IMR-90 (cell line): ENCODE measurements around the gene ATP10B. TPM values are rescaled to one million over a fixed set of nuclear protein-coding genes. Genes with fewer than 3 reads are reported as not detected.

Source experiments
- ATAC-seq: fragments of 200-7000 bp; cut with Tn5 transposase; 2 replicates; pipeline ENCODE4 v1.9.1; 2020; ENCODE audit warnings: low read depth, mild to moderate bottlenecking, moderate library complexity
- BruUV-seq: library from RNA; stranded (reverse); fragments of 400-500 nt; replicated peaks from 2 replicates; lab custom pipeline; 2021; lab: Mats Ljungman, UMichigan
- CTCF ChIA-PET: fragments of 300-600 bp; formaldehyde crosslinking; extraction: SDS; loops from one replicate; lab custom pipeline; 2021; ENCODE audit warnings: antibody characterized with exemption; lab: Yijun Ruan, JAX
- POLR2A ChIA-PET: fragments of 300-600 bp; sonication (Branson Sonifier 250); formaldehyde crosslinking; loops from one replicate; lab custom pipeline; 2022; ENCODE audit warnings: antibody characterized with exemption; ENCODE audit not compliant: unreplicated experiment; lab: Charles Lee
- DNase-seq: peaks from one replicate; pipeline ENCODE4 v3.0.0; 2013
- H2AFZ ChIP-seq: replicated peaks from 2 replicates; pipeline ENCODE3; 2013; ENCODE audit warnings: low read length, mild to moderate bottlenecking; ENCODE audit not compliant: poor library complexity
- H2AK5ac ChIP-seq: 2 replicates; pipeline ENCODE4 v1.6.1; 2013; ENCODE audit warnings: low read depth, low read length, inconsistent platforms
- H2AK9ac ChIP-seq: replicated peaks from 2 replicates; pipeline ENCODE3; 2013; ENCODE audit warnings: mild to moderate bottlenecking, low read depth, low read length, moderate library complexity; ENCODE audit not compliant: poor library complexity
- H2BK120ac ChIP-seq: 2 replicates; pipeline ENCODE4 v1.6.1; 2013; ENCODE audit warnings: low read depth, low read length, inconsistent platforms
- H2BK15ac ChIP-seq: 3 replicates; pipeline ENCODE4 v1.6.1; 2013; ENCODE audit warnings: low read depth, low read length, inconsistent platforms
- H2BK20ac ChIP-seq: 2 replicates; pipeline ENCODE4 v1.6.1; 2013; ENCODE audit warnings: low read depth, mild to moderate bottlenecking, inconsistent platforms, low read length, moderate library complexity
- H2BK5ac ChIP-seq: 2 replicates; pipeline ENCODE4 v1.6.1; 2013; ENCODE audit warnings: mild to moderate bottlenecking, low read depth, low read length, inconsistent platforms; ENCODE audit not compliant: poor library complexity, severe bottlenecking
- H3K14ac ChIP-seq: replicated peaks from 2 replicates; pipeline ENCODE4 v1.6.1; 2013; ENCODE audit warnings: low read depth, low read length, inconsistent platforms
- H3K18ac ChIP-seq: 2 replicates; pipeline ENCODE4 v1.6.1; 2013; ENCODE audit warnings: low read depth, low read length, control low read depth
- H3K23ac ChIP-seq: 2 replicates; pipeline ENCODE4 v1.6.1; 2013; ENCODE audit warnings: low read depth, low read length, inconsistent platforms
- H3K27ac ChIP-seq: 2 replicates; pipeline ENCODE4 v1.5.1; 2013; ENCODE audit warnings: mild to moderate bottlenecking, control low read depth, low read length; ENCODE audit not compliant: insufficient read depth
- H3K27me3 ChIP-seq: 2 replicates; pipeline ENCODE4 v1.6.1; 2013; ENCODE audit warnings: low read length; ENCODE audit not compliant: control insufficient read depth, insufficient read depth
- H3K36me3 ChIP-seq: 2 replicates; pipeline ENCODE4 v1.6.1; 2013; ENCODE audit warnings: low read length, mixed read lengths; ENCODE audit not compliant: control insufficient read depth, insufficient read depth
- H3K4ac ChIP-seq: 2 replicates; pipeline ENCODE4 v1.6.1; 2013; ENCODE audit warnings: low read depth, low read length, inconsistent platforms
- H3K4me1 ChIP-seq: 2 replicates; pipeline ENCODE4 v1.6.1; 2013; ENCODE audit warnings: low read length, mixed read lengths; ENCODE audit not compliant: control insufficient read depth, insufficient read depth
- H3K4me2 ChIP-seq: 2 replicates; pipeline ENCODE4 v1.6.1; 2013; ENCODE audit warnings: low read depth, mild to moderate bottlenecking, control low read depth, low read length, moderate library complexity
- H3K4me3 ChIP-seq: 2 replicates; pipeline ENCODE4 v1.5.1; 2013; ENCODE audit warnings: low read depth, mild to moderate bottlenecking, control low read depth, low read length, moderate library complexity; ENCODE audit not compliant: insufficient read depth
- H3K56ac ChIP-seq: 2 replicates; pipeline ENCODE4 v1.6.1; 2013; ENCODE audit warnings: low read length, inconsistent platforms; ENCODE audit not compliant: insufficient read depth; ENCODE audit errors: extremely low read depth
- H3K79me1 ChIP-seq, 2 experiments: 2 replicates each; pipeline ENCODE4 v1.6.1; 2013; ENCODE audit warnings: low read length in 2 of 2, inconsistent platforms in 1 of 2, low read depth in 1 of 2
- H3K9ac ChIP-seq: 2 replicates; pipeline ENCODE4 v1.6.1; 2013; ENCODE audit warnings: low read depth, low read length, control low read depth
- H3K9me1 ChIP-seq: 2 replicates; pipeline ENCODE4 v1.6.1; 2013; ENCODE audit warnings: low read length, inconsistent platforms; ENCODE audit not compliant: insufficient read depth
- H3K9me3 ChIP-seq: 2 replicates; pipeline ENCODE4 v1.6.1; 2013; ENCODE audit warnings: low read length; ENCODE audit not compliant: control insufficient read depth, insufficient read depth
- H4K20me1 ChIP-seq: 2 replicates; pipeline ENCODE4 v1.6.1; 2013; ENCODE audit warnings: low read length, inconsistent platforms; ENCODE audit not compliant: insufficient read depth
- H4K5ac ChIP-seq: 2 replicates; pipeline ENCODE4 v1.6.1; 2013; ENCODE audit warnings: mild to moderate bottlenecking, low read depth, low read length, control low read depth
- H4K8ac ChIP-seq, 2 experiments: 2 replicates each; pipeline ENCODE4 v1.6.1; 2013; ENCODE audit warnings: low read depth in 2 of 2, low read length in 2 of 2, control low read depth in 1 of 2, inconsistent platforms in 1 of 2
- H4K91ac ChIP-seq: 2 replicates; pipeline ENCODE4 v1.6.1; 2013; ENCODE audit warnings: low read depth, low read length, inconsistent platforms; ENCODE audit not compliant: insufficient read depth
- BHLHE40 ChIP-seq: fragments of 150-350 bp; IDR thresholded peaks from 2 replicates; pipeline ENCODE4 v1.6.1; 2016; ENCODE audit warnings: mild to moderate bottlenecking, low read depth, low read length
- CEBPB ChIP-seq: IDR thresholded peaks from 2 replicates; pipeline ENCODE4 v1.6.1; 2012; ENCODE audit warnings: low read depth, low read length, improper control_type of control experiment
- CHD1 ChIP-seq: IDR thresholded peaks from 2 replicates; pipeline ENCODE4 v1.6.1; 2012; ENCODE audit warnings: low read depth, low read length, improper control_type of control experiment
- CTCF ChIP-seq: conservative IDR thresholded peaks from 2 replicates; pipeline ENCODE4 v1.5.1; 2012; ENCODE audit warnings: mild to moderate bottlenecking, low read depth, low read length, improper control_type of control experiment
- ELK1 ChIP-seq: fragments of 150-350 bp; IDR thresholded peaks from 2 replicates; pipeline ENCODE4 v1.6.1; 2016; ENCODE audit warnings: low read depth, mild to moderate bottlenecking, low read length, moderate library complexity, borderline replicate concordance
- FOS ChIP-seq: fragments of 150-350 bp; IDR thresholded peaks from 2 replicates; pipeline ENCODE4 v1.6.1; 2016; ENCODE audit warnings: low read depth, low read length
- MAFK ChIP-seq: IDR thresholded peaks from 2 replicates; pipeline ENCODE4 v1.6.1; 2012; ENCODE audit warnings: low read depth, low read length, improper control_type of control experiment
- MAZ ChIP-seq: IDR thresholded peaks from 2 replicates; pipeline ENCODE4 v1.6.1; 2012; ENCODE audit warnings: low read depth, mild to moderate bottlenecking, low read length, improper control_type of control experiment, moderate library complexity, borderline replicate concordance
- MXI1 ChIP-seq: IDR thresholded peaks from 2 replicates; pipeline ENCODE4 v1.6.1; 2012; ENCODE audit warnings: low read depth, mild to moderate bottlenecking, low read length, moderate library complexity, borderline replicate concordance
- NFE2L2 ChIP-seq: fragments of 150-350 bp; IDR thresholded peaks from 2 replicates; pipeline ENCODE4 v1.6.1; 2016; ENCODE audit warnings: low read depth, mild to moderate bottlenecking, low read length
- POLR2A ChIP-seq: IDR thresholded peaks from 2 replicates; pipeline ENCODE4 v1.6.1; 2012; ENCODE audit warnings: mild to moderate bottlenecking, low read depth, low read length
- RAD21 ChIP-seq: IDR thresholded peaks from 2 replicates; pipeline ENCODE4 v1.6.1; 2012; ENCODE audit warnings: low read length, improper control_type of control experiment
- RCOR1 ChIP-seq: IDR thresholded peaks from 2 replicates; pipeline ENCODE4 v1.6.1; 2012; ENCODE audit warnings: mild to moderate bottlenecking, low read length, improper control_type of control experiment; ENCODE audit not compliant: insufficient replicate concordance
- RFX5 ChIP-seq: IDR thresholded peaks from 2 replicates; pipeline ENCODE4 v1.8.0; 2012; ENCODE audit warnings: low read depth, mild to moderate bottlenecking, low read length, moderate library complexity
- SMC3 ChIP-seq: fragments of 150-350 bp; IDR thresholded peaks from 2 replicates; pipeline ENCODE4 v1.6.1; 2016; ENCODE audit warnings: low read depth, mild to moderate bottlenecking, antibody characterized with exemption, low read length, moderate library complexity
- USF2 ChIP-seq: fragments of 150-350 bp; IDR thresholded peaks from 2 replicates; pipeline ENCODE4 v1.6.1; 2017; ENCODE audit warnings: mild to moderate bottlenecking, antibody characterized with exemption, low read length, low read depth
- WGBS, 2 experiments: methylation state at CpG; one replicate each; pipeline versions ENCODE4 v1.1.5 to v1.1.7; 2013; ENCODE audit warnings: missing lambda C conversion rate in 2 of 2; ENCODE audit not compliant: insufficient read length in 1 of 2; ENCODE audit errors: extremely low coverage in 2 of 2; 5-methylcytosine and 5-hydroxymethylcytosine counted together
- dilution Hi-C: fragments of 300-500 bp; cut with HindIII; formaldehyde crosslinking; loops from one replicate; pipeline ENCODE4 v1.14.3; 2018; ENCODE audit warnings: low sequenced_read_pairs; ENCODE audit not compliant: unreplicated experiment
- in situ Hi-C: fragments of 300-500 bp; cut with MboI; formaldehyde crosslinking; loops from 3 replicates; pipeline ENCODE4 v1.14.3; 2019; ENCODE audit warnings: low sequenced_read_pairs, inconsistent platforms, mixed read lengths
- intact Hi-C: fragments of 100-400 bp; cut with micrococcal nuclease; formaldehyde crosslinking; loops from 2 replicates; pipeline ENCODE4 v1.10.0; 2022
- polyA plus RNA-seq, 3 experiments: library from polyadenylated mRNA; depleted of rRNA; stranded (reverse); fragments of >200 nt; gene quantifications; 2 replicates each; pipeline ENCODE4 v1.2.3, GENCODE V29; 2012; ENCODE audit warnings: low replicate concordance in 1 of 3
- total RNA-seq: library from RNA; depleted of rRNA; stranded (reverse); fragments of >200 nt; gene quantifications from 2 replicates; pipeline ENCODE4 v1.2.3, GENCODE V29; 2012

Gene ATP10B
- total and polyA plus RNA-seq, 2 of the 4 experiments (the other 2 are of a cell fraction) = not detected

GRCh38 chr5:160851451-160851850 is 560 bp downstream of the ATP10B start:
- Histone ChIP-seq H2AK5ac (no peak overlapping the region), H3K27ac (no peak overlapping the region), H3K4me3 (no peak overlapping the region), H3K4me2 (no peak overlapping the region), H4K20me1 (no peaks in the 10 kb centered on the region), H2AFZ (no peak overlapping the region), H2BK5ac (no peak overlapping the region), H3K4ac (no peak overlapping the region), H4K8ac (no peak overlapping the region), H3K27me3 (no peaks in the 10 kb centered on the region), H2BK20ac (no peak overlapping the region), H2BK120ac (no peak overlapping the region), H4K5ac (no peak overlapping the region), H3K36me3 (no peaks in the 10 kb centered on the region), H3K9me1 (no peaks in the 10 kb centered on the region), H3K9ac (no peak overlapping the region), H3K9me3 (peaks cover 6% of the 10 kb centered on the region), H3K14ac (no peak overlapping the region), H3K23ac (no peak overlapping the region), H2AK9ac (no peak overlapping the region), H4K91ac (no peak overlapping the region), H3K79me1 (no peaks in the 10 kb centered on the region), H3K18ac (no peak overlapping the region), H2BK15ac (no peak overlapping the region), H3K56ac (no peak overlapping the region), H3K4me1 (no peaks in the 10 kb centered on the region)
- no peak for TF ChIP-seq RAD21
- TF ChIP-seq FOS = no peak
- no peak for TF ChIP-seq RCOR1
- TF ChIP-seq MAFK = no peak
- TF ChIP-seq RFX5 = no peak
- no peak for TF ChIP-seq ELK1
- no peak for TF ChIP-seq CTCF
- TF ChIP-seq CEBPB = no peak
- TF ChIP-seq CHD1 = no peak
- no peak for TF ChIP-seq BHLHE40
- TF ChIP-seq NFE2L2 = no peak
- no peak for TF ChIP-seq MAZ
- no peak for TF ChIP-seq SMC3
- no peak for TF ChIP-seq USF2
- no peak for TF ChIP-seq POLR2A
- TF ChIP-seq MXI1 = no peak
- ChIA-PET CTCF (no interaction called here), POLR2A (no interaction called here)
- DNase-seq (no peak), ATAC-seq (no peak)
- dilution Hi-C loops = no loop called here
- no CpG with 5 or more reads among the region's 2 CpGs for WGBS, 2 experiments
- intact Hi-C loops = no loop called here
- in situ Hi-C loops = no loop called here
- no TSS peak for BruUV-seq
